Skeletal muscle satellite cell (primary cell): ENCODE measurements around the gene WHRN.

Experiments
- H3K27me3 ChIP-seq: 2 replicates; pipeline ENCODE4 v1.7.0; 2013; ENCODE audit warnings: low read length; ENCODE audit not compliant: control insufficient read depth, insufficient read depth
- H3K36me3 ChIP-seq: 2 replicates; pipeline ENCODE4 v1.7.0; 2013; ENCODE audit warnings: mild to moderate bottlenecking, control low read depth, low read length; ENCODE audit not compliant: insufficient read depth
- H3K4me1 ChIP-seq: 2 replicates; pipeline ENCODE4 v1.7.0; 2013; ENCODE audit warnings: low read length; ENCODE audit not compliant: control insufficient read depth, insufficient read depth
- H3K4me2 ChIP-seq: 2 replicates; pipeline ENCODE4 v1.7.0; 2013; ENCODE audit warnings: mild to moderate bottlenecking, low read length
- H3K4me3 ChIP-seq: 2 replicates; pipeline ENCODE4 v1.7.0; 2013; ENCODE audit warnings: low read length
- H3K9ac ChIP-seq: 2 replicates; pipeline ENCODE4 v1.7.0; 2013; ENCODE audit warnings: mild to moderate bottlenecking, low read depth, low read length, moderate library complexity
- H3K9me3 ChIP-seq: replicated peaks from 2 replicates; pipeline ENCODE4 v1.7.0; 2013; ENCODE audit warnings: mild to moderate bottlenecking, control low read depth, low read length

Gene WHRN

DNA sequence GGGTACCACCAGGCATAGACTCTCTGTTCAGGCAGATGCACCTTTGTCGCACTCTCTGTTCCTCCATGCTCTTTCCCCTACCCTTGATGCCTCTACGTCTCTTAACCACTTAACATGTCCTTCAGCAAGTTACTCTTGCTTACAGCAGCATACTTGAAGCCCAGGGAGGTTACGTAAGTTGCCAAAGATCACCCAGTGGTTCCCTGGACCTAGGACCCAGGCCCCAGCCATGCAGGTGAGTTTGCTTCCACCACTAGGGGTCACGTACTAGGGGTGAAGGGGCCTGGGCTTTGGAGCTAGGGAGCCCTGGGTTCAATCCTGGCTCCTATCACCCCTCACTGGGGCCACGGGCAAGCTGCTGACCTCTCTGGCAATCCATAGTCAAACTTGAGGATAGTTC lies 126.4 kb downstream of the WHRN start:
- Histone ChIP-seq H3K9me3 (no peaks in the 10 kb centered on the region), H3K27me3 (no peaks in the 10 kb centered on the region), H3K4me2 (no peak overlapping the region), H3K4me3 (no peak overlapping the region), H3K4me1 (peaks cover 13% of the 10 kb centered on the region), H3K9ac (no peak overlapping the region), H3K36me3 (peaks cover 19% of the 10 kb centered on the region)

DNA sequence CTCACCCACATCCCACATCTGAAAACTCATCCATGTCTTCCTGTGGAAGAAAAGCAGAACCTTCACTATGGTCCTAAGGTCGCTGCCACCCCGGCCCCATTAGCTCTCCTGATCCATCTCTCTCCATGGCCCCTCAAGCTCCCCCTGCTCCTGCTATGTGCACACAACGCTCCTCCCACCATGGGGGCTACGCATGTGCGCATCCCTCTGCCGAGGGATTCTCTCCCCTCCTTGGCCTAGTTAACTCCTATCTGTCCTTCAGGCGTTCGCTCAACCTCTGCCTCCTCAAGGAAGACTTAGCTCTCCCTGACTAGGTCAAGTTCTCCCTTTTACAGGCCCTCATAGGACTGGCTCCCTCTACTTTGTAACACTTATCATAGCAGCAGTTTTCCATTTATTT lies 127.3 kb downstream of the WHRN start:
- Histone ChIP-seq H3K4me2 (no peak overlapping the region), H3K27me3 (no peaks in the 10 kb centered on the region), H3K4me3 (no peak overlapping the region), H3K36me3 (peaks cover 19% of the 10 kb centered on the region), H3K9ac (no peak overlapping the region), H3K9me3 (no peaks in the 10 kb centered on the region), H3K4me1 (peaks cover 4% of the 10 kb centered on the region)

- Histone ChIP-seq H3K4me2 (no peak overlapping the region), H3K9me3 (no peaks in the 10 kb centered on the region), H3K4me3 (no peak overlapping the region), H3K27me3 (no peaks in the 10 kb centered on the region), H3K9ac (no peak overlapping the region), H3K4me1 (no peaks in the 10 kb centered on the region), H3K36me3 (peaks cover 20% of the 10 kb centered on the region)
Observed at GRCh38 chr9:114376586-114377445, 128.5 kb downstream of the WHRN start.

GRCh38 chr9:114375386-114376175 lies 129.7 kb downstream of the WHRN start:
- H3K9me3 ChIP-seq = no peaks in the 10 kb centered on the region
- no peaks in the 10 kb centered on the region for H3K4me1 ChIP-seq
- no peak overlapping the region for H3K4me2 ChIP-seq
- H3K4me3 ChIP-seq = no peak overlapping the region
- H3K27me3 ChIP-seq = no peaks in the 10 kb centered on the region
- no peak overlapping the region for H3K9ac ChIP-seq
- H3K36me3 ChIP-seq = peaks cover 29% of the 10 kb centered on the region

DNA sequence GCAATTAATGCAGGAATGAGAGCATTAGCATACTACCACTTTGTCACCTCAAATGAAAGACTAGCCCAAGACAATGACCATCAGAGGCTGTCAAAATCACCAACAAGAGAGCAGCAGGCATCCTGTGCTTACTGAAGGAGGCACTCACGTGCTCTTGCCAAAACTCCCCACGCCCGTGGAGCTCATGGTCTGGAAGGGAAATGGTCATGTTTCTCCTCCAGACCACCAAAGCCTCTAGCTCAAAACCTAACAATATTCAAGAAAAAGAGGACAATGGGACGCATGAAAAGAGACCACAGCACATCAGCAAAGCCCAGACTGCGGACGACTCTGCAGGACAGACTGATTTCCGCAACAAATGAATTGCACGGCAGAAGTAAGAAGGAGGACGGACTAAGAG lies 130.3 kb downstream of the WHRN start:
- H3K4me3 ChIP-seq = no peak overlapping the region
- H3K36me3 ChIP-seq = peaks cover 24% of the 10 kb centered on the region
- H3K4me2 ChIP-seq = no peak overlapping the region
- no peak overlapping the region for H3K9ac ChIP-seq
- no peaks in the 10 kb centered on the region for H3K27me3 ChIP-seq
- no peaks in the 10 kb centered on the region for H3K9me3 ChIP-seq
- H3K4me1 ChIP-seq = no peaks in the 10 kb centered on the region

GRCh38 chr9:114373960-114374730 lies 131.1 kb downstream of the WHRN start:
- Histone ChIP-seq H3K27me3 (no peaks in the 10 kb centered on the region), H3K9ac (no peak overlapping the region), H3K36me3 (peaks cover 21% of the 10 kb centered on the region), H3K4me3 (no peak overlapping the region), H3K4me2 (no peak overlapping the region), H3K9me3 (no peaks in the 10 kb centered on the region), H3K4me1 (no peaks in the 10 kb centered on the region)

GRCh38 chr9:114372921-114373448 lies 132.3 kb downstream of the WHRN start:
- Histone ChIP-seq H3K4me1 (no peaks in the 10 kb centered on the region), H3K4me3 (no peak overlapping the region), H3K27me3 (no peaks in the 10 kb centered on the region), H3K36me3 (peaks cover 23% of the 10 kb centered on the region), H3K9ac (no peak overlapping the region), H3K9me3 (no peaks in the 10 kb centered on the region), H3K4me2 (no peak overlapping the region)

- no peaks in the 10 kb centered on the region for H3K9me3 ChIP-seq
- H3K9ac ChIP-seq = no peak overlapping the region
- no peak overlapping the region for H3K4me2 ChIP-seq
- no peaks in the 10 kb centered on the region for H3K27me3 ChIP-seq
- H3K4me1 ChIP-seq = peaks cover under 1% of the 10 kb centered on the region
- H3K36me3 ChIP-seq = peaks cover 28% of the 10 kb centered on the region
- no peak overlapping the region for H3K4me3 ChIP-seq
Observed at GRCh38 chr9:114371973-114372917, 133.0 kb downstream of the WHRN start.

- no peaks in the 10 kb centered on the region for H3K9me3 ChIP-seq
- H3K27me3 ChIP-seq = no peaks in the 10 kb centered on the region
- peaks cover 8% of the 10 kb centered on the region for H3K4me1 ChIP-seq
- no peak overlapping the region for H3K4me3 ChIP-seq
- no peak overlapping the region for H3K4me2 ChIP-seq
- peaks cover 20% of the 10 kb centered on the region for H3K36me3 ChIP-seq
- H3K9ac ChIP-seq = no peak overlapping the region
Observed at GRCh38 chr9:114371343-114371944, 133.8 kb downstream of the WHRN start.

- Histone ChIP-seq H3K4me1 (peaks cover 11% of the 10 kb centered on the region), H3K9me3 (no peaks in the 10 kb centered on the region), H3K4me3 (no peak overlapping the region)
Observed at GRCh38 chr9:114370968-114371320, 134.3 kb downstream of the WHRN start.

More at GRCh38 chr9:114370968-114371320, 134.3 kb downstream of the WHRN start:
- no peak overlapping the region for H3K9ac ChIP-seq
- H3K27me3 ChIP-seq = no peaks in the 10 kb centered on the region
- peaks cover 19% of the 10 kb centered on the region for H3K36me3 ChIP-seq
- H3K4me2 ChIP-seq = no peak overlapping the region
